GM21367 (cell line): Measurements from ENCODE around the gene MBNL2.

ENCODE experiments used
- ATAC-seq: cut with Tn5 transposase; IDR thresholded peaks from one replicate; pipeline ENCODE4 v1.9.1; 2021; ENCODE audit not compliant: unreplicated experiment

Gene MBNL2

GRCh38 chr13:97369261-97369893 lies 147.2 kb downstream of the MBNL2 start:
- peak; percentile 73 for ATAC-seq

DNA sequence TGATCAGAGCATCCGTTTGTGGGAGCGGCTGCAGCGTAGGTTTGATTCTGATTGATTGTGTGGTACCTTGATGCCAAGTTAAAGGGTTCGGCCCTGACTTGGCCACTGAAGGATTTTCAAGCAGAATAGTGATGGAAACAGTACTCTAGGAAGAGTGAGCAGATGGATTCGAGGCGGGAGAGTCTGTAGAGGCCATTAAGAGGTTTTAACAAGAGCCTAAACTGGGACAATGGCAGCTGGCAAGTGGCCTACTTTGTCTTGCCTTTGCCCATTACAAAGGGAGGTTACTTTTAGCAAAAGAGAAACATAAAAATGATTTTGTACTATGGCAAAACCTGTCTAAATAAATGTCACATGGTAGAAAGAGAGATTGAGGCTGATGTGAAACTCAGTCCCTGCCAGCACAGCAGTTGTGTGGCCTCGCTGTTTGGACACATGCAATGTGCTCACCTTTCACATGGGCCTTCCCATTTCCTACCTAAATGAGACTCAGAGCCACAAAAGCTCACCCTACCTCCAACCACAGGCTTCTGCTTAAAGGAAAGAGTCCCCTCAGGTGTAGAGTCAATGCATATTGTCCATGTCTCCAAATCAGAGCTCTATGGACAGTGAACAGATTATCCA lies 149.5 kb downstream of the MBNL2 start:
- ATAC-seq: no peak

GRCh38 chr13:97372936-97373335 lies 150.8 kb downstream of the MBNL2 start:
- ATAC-seq: no peak

DNA sequence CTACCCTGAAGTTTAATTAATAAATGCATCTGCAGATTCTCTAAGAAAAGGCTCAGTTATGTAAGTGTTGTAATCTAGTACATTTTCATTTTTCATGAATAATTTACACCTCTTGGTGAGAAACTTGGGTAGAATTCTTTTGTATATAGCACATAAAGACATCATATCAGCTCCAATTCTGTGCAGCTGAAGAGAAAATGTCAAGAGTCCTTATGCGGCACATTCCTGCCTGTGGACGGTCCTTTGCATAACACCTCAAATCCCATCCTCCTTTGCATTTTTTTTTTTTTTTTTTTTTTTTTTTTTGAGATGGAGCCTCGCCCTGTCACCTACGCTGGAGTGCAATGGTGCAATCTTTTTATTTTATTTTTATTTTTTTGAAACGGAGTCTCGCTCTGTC lies 151.7 kb downstream of the MBNL2 start:
- ATAC-seq: no peak

DNA sequence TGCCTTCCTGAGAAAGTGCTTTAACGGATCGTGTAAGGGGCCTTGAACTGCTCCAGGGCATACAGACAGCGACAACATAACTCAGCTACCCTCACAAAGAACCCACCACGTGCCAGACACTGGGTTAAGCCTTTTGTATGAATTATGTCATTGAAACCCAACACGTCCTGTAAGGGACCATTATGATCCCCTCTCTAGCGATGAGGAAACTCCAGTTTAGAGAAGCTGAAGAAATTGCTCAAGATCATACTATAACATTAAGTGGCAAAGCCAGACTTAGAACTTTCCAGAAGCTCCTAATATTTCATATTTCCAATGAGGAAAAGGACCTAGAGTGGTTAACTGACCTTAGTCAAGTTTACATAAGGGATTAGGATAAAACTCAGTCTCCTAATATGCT lies 154.8 kb downstream of the MBNL2 start:
- no peak for ATAC-seq

GRCh38 chr13:97379386-97379785 lies 157.3 kb downstream of the MBNL2 start:
- ATAC-seq: no peak

DNA sequence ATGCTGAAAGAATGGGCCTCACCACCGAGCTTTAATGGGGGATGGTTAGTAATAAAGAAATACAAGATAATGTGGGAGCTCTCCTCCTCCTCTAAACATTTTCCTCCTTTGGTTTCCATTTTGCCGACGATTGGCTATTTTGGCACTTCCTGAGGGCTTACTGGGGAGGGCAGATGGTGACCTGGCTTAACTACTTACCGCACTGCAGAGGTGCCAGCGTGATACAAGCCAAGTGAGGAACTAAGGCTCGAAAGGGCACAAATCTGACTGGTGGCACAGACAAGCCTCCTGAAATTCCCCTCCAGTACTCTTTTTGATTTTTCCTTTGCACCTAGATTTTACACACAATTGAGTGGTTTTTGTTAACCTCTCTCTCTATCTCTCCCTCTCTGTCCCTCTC lies 158.6 kb downstream of the MBNL2 start:
- ATAC-seq: no peak

DNA sequence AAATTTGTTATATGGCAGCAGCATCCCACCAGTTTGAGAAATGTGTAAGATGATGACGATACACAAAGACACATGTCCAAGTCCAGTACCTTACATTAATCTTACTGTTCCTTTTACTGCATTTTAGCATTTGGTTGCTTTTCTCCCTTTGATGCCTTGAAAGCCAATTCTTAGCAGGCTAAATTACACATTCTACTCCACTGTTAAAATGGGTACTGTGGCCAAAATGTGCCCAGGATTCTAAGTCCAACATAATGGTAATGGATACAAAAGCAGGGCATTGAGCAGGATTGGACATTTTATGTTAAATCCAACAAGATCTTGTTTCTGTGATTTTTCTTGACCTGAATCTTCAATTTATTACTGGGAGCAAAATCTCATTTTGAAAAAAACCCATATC lies 159.1 kb downstream of the MBNL2 start:
- no peak for ATAC-seq

DNA sequence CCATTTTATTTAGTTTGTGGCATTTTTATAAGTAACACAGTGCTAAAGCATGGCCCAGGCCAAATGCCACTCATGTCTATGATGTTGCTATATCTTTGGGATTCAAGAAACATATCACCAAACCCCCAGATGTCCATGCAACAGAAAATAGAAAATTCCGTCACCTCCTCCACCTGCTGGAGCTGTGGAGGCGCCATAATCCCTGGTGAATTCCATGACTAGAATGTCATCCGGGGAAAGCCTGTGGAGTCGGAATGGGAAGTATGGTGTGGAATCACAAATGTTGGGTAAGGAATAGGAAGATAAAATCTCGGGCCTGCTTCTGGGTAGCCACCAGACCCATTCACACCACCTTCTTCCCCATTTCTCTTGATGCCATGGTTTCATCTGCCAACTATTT lies 160.1 kb downstream of the MBNL2 start:
- ATAC-seq: no peak

DNA sequence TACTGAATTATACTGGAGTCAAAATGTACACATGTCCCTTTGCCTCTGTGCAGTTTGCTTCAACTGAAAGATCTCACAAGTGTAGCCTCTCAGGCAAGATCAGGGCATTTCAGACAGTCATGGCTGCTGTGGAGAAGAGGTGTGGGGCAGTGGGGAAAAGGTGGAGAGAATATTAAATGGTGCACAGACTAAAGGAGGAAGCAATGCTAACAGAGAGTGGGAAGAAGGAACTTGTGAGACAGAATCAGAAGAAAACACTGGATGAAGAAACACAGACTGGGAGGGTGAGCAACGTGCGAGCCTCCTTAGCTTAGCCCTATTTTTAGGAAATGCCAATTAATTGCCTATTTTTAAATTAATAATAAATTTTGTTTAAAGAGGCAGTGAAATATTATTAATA lies 162.2 kb downstream of the MBNL2 start:
- no peak for ATAC-seq

DNA sequence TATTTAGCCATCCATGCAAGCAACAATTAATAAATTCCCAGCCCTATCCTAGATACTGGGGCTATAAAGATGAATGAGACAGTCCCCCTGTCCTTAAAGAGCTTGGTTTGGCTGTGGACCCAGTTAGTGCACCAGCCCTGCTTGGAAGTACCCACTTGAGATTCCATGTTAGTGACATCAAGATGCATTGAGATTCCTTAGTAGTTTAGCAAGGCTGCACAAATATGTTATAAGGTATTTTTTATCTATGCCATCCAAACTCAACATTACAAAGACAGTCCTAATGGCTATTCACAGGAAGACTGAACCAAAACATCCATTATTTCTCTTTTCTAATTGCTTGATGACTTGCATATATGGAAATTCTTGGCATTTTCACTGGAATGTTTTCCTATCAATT lies 163.0 kb downstream of the MBNL2 start:
- no peak for ATAC-seq

- ATAC-seq: no peak
These were observed 163.7 kb downstream of the MBNL2 start for GRCh38 chr13:97385854-97386253.

- no peak for ATAC-seq
These were observed 164.8 kb downstream of the MBNL2 start for GRCh38 chr13:97386801-97387484.

- ATAC-seq: no peak
These were observed 165.3 kb downstream of the MBNL2 start for GRCh38 chr13:97387485-97387839.

GRCh38 chr13:97387890-97388289 lies 165.8 kb downstream of the MBNL2 start:
- no peak for ATAC-seq

DNA sequence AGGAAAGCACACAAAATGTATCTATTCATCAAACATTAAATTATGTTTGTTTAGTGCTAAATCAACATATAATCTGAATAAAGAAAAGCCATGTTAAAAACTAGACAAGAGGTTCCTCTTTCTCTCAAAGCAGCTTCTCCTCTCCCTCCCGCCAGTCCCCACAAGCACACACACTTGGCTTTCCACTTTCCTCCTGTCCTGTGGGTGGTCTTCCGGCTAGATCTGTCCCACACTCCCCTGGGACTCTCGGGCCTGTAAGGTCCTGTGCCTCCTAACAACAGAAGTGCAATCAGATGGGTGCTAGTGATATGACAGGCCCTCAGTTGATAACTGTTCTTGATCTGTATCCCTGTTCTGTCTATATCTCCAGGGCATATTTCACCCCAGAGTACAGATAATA lies 166.2 kb downstream of the MBNL2 start:
- ATAC-seq: no peak

- no peak for ATAC-seq
These were observed 168.9 kb downstream of the MBNL2 start for GRCh38 chr13:97390941-97391600.

- no peak for ATAC-seq
These were observed 169.9 kb downstream of the MBNL2 start for GRCh38 chr13:97392020-97392419.

DNA sequence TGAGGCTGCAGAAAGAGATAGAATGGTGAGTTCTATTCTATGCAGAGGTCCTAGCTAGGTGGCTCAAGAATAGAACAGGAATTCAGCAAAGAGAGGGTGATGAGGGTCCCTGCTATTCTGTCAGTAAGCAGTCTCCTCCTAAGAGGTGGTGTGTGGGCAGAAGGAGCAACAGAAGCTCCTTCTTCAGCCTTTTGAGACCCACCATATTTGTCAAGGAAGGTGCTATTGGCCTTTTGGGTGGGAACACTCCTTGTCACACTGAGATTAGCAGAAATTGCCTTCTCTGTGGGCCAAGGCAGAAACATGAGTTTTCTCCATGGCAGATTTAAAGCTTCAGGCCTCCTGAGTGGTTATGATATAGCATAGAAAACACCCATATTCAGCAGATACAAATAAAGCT lies 172.4 kb downstream of the MBNL2 start:
- ATAC-seq: no peak

- no peak for ATAC-seq
These were observed 173.5 kb downstream of the MBNL2 start for GRCh38 chr13:97395447-97396136.

- no peak for ATAC-seq
These were observed 175.1 kb downstream of the MBNL2 start for GRCh38 chr13:97397267-97397666.
